Measurements from ENCODE around the gene RFLNA.

DNA sequence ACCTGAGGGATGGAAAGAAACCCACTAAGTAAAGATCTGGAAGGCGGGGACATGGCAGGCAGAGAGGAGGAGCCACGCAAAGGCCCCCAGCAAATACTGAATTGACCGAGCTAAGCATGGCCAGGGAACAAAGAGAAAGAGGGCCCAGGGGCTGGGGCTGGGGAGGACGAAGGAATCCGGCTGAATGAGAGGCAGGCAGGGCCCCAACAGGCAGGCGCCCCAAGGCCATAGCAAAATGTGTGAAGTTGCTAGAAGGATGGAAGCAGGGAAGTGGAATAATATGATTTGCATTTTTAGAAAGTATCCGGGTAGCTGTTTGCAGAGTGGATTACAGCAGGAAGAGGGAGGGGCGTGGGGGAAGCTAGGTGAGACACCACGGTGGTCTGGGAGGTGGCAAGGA is 49.1 kb downstream of the RFLNA start:
- TF ChIP-seq, protein P1, sequence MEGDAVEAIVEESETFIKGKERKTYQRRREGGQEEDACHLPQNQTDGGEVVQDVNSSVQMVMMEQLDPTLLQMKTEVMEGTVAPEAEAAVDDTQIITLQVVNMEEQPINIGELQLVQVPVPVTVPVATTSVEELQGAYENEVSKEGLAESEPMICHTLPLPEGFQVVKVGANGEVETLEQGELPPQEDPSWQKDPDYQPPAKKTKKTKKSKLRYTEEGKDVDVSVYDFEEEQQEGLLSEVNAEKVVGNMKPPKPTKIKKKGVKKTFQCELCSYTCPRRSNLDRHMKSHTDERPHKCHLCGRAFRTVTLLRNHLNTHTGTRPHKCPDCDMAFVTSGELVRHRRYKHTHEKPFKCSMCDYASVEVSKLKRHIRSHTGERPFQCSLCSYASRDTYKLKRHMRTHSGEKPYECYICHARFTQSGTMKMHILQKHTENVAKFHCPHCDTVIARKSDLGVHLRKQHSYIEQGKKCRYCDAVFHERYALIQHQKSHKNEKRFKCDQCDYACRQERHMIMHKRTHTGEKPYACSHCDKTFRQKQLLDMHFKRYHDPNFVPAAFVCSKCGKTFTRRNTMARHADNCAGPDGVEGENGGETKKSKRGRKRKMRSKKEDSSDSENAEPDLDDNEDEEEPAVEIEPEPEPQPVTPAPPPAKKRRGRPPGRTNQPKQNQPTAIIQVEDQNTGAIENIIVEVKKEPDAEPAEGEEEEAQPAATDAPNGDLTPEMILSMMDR (IDR thresholded peaks at IDR 0.05) = no peak
- no peak for TF ChIP-seq POLR2AphosphoS5 (IDR thresholded peaks at IDR 0.05)

All from esophagus muscularis mucosa (tissue), 3 donors.